Karpas-422 (cell line): ENCODE results near the gene ANKLE1. TPM values are rescaled to one million over a fixed set of nuclear protein-coding genes. Genes with fewer than 3 reads are reported as not detected.
A peak's percentile ranks its signal among the peaks of the same experiment; 100 is the strongest.
"Not testable (repeated sequence)": the region's sequence is repeated elsewhere in the genome, so short reads cannot be mapped to it uniquely, and the experiment has no call there.

Experiments used
- DNase-seq: peaks from one replicate; pipeline ENCODE4 v3.0.0-alpha.2; 2015
- H2AFZ ChIP-seq: fragments of 200-600 bp; sonication (generic); 2 replicates; pipeline ENCODE4 v1.6.1; 2014; ENCODE audit warnings: antibody characterized with exemption, low read length, mixed read lengths
- H3K27ac ChIP-seq: fragments of 200-600 bp; sonication (generic); 2 replicates; pipeline ENCODE4 v1.5.1; 2014; ENCODE audit warnings: mild to moderate bottlenecking, low read length, moderate library complexity
- H3K27me3 ChIP-seq: fragments of 200-600 bp; sonication (generic); 2 replicates; pipeline ENCODE4 v1.6.1; 2014; ENCODE audit warnings: low read length, mixed read lengths
- H3K36me3 ChIP-seq: fragments of 200-600 bp; sonication (generic); 2 replicates; pipeline ENCODE4 v1.6.1; 2014; ENCODE audit warnings: low read length, mixed read lengths; ENCODE audit not compliant: insufficient read depth
- H3K4me1 ChIP-seq: fragments of 200-600 bp; sonication (generic); 2 replicates; pipeline ENCODE4 v1.6.1; 2014; ENCODE audit warnings: mild to moderate bottlenecking, low read length, mixed read lengths
- H3K4me2 ChIP-seq: fragments of 200-600 bp; sonication (generic); 2 replicates; pipeline ENCODE4 v1.6.1; 2014; ENCODE audit warnings: low read length, low read depth, mild to moderate bottlenecking; ENCODE audit not compliant: poor library complexity, severe bottlenecking
- H3K4me3 ChIP-seq: fragments of 200-600 bp; sonication (generic); 2 replicates; pipeline ENCODE4 v1.5.1; 2014; ENCODE audit warnings: mild to moderate bottlenecking, antibody characterized with exemption, low read length, mixed read lengths
- H3K79me2 ChIP-seq: fragments of 200-600 bp; sonication (generic); 2 replicates; pipeline ENCODE4 v1.6.1; 2014; ENCODE audit warnings: mild to moderate bottlenecking, low read length, mixed read lengths
- H3K9ac ChIP-seq: fragments of 200-600 bp; sonication (generic); 2 replicates; pipeline ENCODE4 v1.6.0; 2014; ENCODE audit warnings: low read length
- H3K9me2 ChIP-seq: fragments of 200-600 bp; sonication (generic), shearing (Covaris generic); replicated peaks from 2 replicates; pipeline ENCODE4 v1.6.0; 2014; ENCODE audit warnings: mild to moderate bottlenecking, low read length, moderate library complexity; ENCODE audit not compliant: insufficient read depth
- H3K9me3 ChIP-seq: fragments of 300-700, 200-600 bp; sonication (generic); 2 replicates; pipeline ENCODE4 v1.6.1; 2014; ENCODE audit warnings: low read length, mixed read lengths
- H4K20me1 ChIP-seq: fragments of 200-600 bp; sonication (generic); 2 replicates; pipeline ENCODE4 v1.6.1; 2014; ENCODE audit warnings: mild to moderate bottlenecking, antibody characterized with exemption, low read length, low read depth; ENCODE audit not compliant: insufficient read depth
- total RNA-seq: library from RNA; depleted of rRNA; stranded (reverse); fragments of >200 nt; shearing (Covaris generic); gene quantifications from 2 replicates; pipeline ENCODE4 v1.2.3, GENCODE V29; 2014; ENCODE audit warnings: low replicate concordance

Gene ANKLE1
- total RNA-seq, 1 experiment from 2014 or later = 19.6 TPM

- no peak overlapping the region for H3K4me3 ChIP-seq
- no peak overlapping the region for H2AFZ ChIP-seq
- H3K36me3 ChIP-seq = no peaks in the 10 kb centered on the region; the same call in 1 of the 2 replicates
- DNase-seq = peak; percentile 78
- no peak overlapping the region for H3K4me2 ChIP-seq
- H3K9me3 ChIP-seq = no peaks in the 10 kb centered on the region
- peaks cover 10% of the 10 kb centered on the region for H3K4me1 ChIP-seq
- peaks cover 8% of the 10 kb centered on the region for H3K79me2 ChIP-seq
- no peaks in the 10 kb centered on the region for H3K9me2 ChIP-seq
- H3K9ac ChIP-seq = no peak overlapping the region
- H4K20me1 ChIP-seq = no peaks in the 10 kb centered on the region; the same call in 1 of the 2 replicates
- no peak overlapping the region for H3K27ac ChIP-seq
- no peaks in the 10 kb centered on the region for H3K27me3 ChIP-seq
Measured at GRCh38 chr19:17294051-17294891, 12.6 kb downstream of the ANKLE1 start.

- H3K9ac ChIP-seq, H3K4me1 ChIP-seq, H3K27me3 ChIP-seq, H2AFZ ChIP-seq, H3K9me3 ChIP-seq, H3K4me3 ChIP-seq, H4K20me1 ChIP-seq, H3K9me2 ChIP-seq, H3K36me3 ChIP-seq, H3K27ac ChIP-seq, DNase-seq, H3K79me2 ChIP-seq, H3K4me2 ChIP-seq: not testable (repeated sequence)
Measured at GRCh38 chr19:17295551-17295950, 13.8 kb downstream of the ANKLE1 start.

- no peaks in the 10 kb centered on the region; the same call in 1 of the 2 replicates for H3K36me3 ChIP-seq
- H3K27me3 ChIP-seq = no peaks in the 10 kb centered on the region
- H3K4me2 ChIP-seq = no peak overlapping the region
- DNase-seq = no peak
- no peak overlapping the region for H3K27ac ChIP-seq
- H3K9me3 ChIP-seq = no peaks in the 10 kb centered on the region
- H3K9me2 ChIP-seq = no peaks in the 10 kb centered on the region
- no peak overlapping the region for H2AFZ ChIP-seq
- H4K20me1 ChIP-seq = no peaks in the 10 kb centered on the region; the same call in 1 of the 2 replicates
- peaks cover 8% of the 10 kb centered on the region for H3K79me2 ChIP-seq
- H3K9ac ChIP-seq = no peak overlapping the region
- no peak overlapping the region for H3K4me3 ChIP-seq
- peaks cover 10% of the 10 kb centered on the region for H3K4me1 ChIP-seq
Measured at GRCh38 chr19:17296273-17296672, 14.6 kb downstream of the ANKLE1 start.

DNA sequence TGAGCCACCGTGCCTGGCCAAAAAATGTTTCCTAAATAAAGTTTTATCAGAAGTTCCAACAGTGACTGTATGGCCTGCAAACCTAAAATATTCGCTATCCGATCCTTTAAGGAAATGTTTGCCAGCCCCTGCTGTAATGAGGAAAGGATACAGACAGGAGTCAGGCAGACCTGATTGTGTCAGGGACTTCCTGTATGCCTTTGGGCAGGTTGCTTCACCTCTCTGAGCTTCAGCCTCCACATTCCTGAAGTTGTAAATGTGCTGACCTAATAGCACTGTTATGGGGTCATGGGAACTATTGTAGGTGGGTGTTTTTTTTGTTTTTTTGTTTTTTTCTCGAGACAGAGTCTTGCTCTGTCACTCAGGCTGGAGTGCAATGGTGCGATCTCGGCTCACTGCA, 15.3 kb downstream of the ANKLE1 start:
- H3K4me1 ChIP-seq = peaks cover 10% of the 10 kb centered on the region
- no peaks in the 10 kb centered on the region for H3K27me3 ChIP-seq
- H3K4me2 ChIP-seq = no peak overlapping the region
- H3K9ac ChIP-seq = no peak overlapping the region
- H3K4me3 ChIP-seq = no peak overlapping the region
- H2AFZ ChIP-seq = no peak overlapping the region
- no peaks in the 10 kb centered on the region for H3K9me3 ChIP-seq
- no peak overlapping the region for H3K27ac ChIP-seq
- DNase-seq = no peak
- H4K20me1 ChIP-seq = no peaks in the 10 kb centered on the region; the same call in 1 of the 2 replicates
- no peaks in the 10 kb centered on the region; the same call in 1 of the 2 replicates for H3K36me3 ChIP-seq
- peaks cover 8% of the 10 kb centered on the region for H3K79me2 ChIP-seq
- H3K9me2 ChIP-seq = no peaks in the 10 kb centered on the region

GRCh38 chr19:17300992-17301619, 19.4 kb downstream of the ANKLE1 start:
- Histone ChIP-seq H3K9ac (no peak overlapping the region), H3K9me2 (no peaks in the 10 kb centered on the region), H3K27me3 (no peaks in the 10 kb centered on the region), H3K79me2 (no peaks in the 10 kb centered on the region; the same call in 1 of the 2 replicates), H3K36me3 (no peaks in the 10 kb centered on the region; the same call in 1 of the 2 replicates), H3K4me3 (no peak overlapping the region), H3K4me2 (no peak overlapping the region), H3K4me1 (peaks cover 16% of the 10 kb centered on the region), H3K27ac (no peak overlapping the region), H3K9me3 (no peaks in the 10 kb centered on the region), H4K20me1 (peaks cover 11% of the 10 kb centered on the region; the same call in 1 of the 2 replicates), H2AFZ (no peak overlapping the region)
- no peak for DNase-seq

DNA sequence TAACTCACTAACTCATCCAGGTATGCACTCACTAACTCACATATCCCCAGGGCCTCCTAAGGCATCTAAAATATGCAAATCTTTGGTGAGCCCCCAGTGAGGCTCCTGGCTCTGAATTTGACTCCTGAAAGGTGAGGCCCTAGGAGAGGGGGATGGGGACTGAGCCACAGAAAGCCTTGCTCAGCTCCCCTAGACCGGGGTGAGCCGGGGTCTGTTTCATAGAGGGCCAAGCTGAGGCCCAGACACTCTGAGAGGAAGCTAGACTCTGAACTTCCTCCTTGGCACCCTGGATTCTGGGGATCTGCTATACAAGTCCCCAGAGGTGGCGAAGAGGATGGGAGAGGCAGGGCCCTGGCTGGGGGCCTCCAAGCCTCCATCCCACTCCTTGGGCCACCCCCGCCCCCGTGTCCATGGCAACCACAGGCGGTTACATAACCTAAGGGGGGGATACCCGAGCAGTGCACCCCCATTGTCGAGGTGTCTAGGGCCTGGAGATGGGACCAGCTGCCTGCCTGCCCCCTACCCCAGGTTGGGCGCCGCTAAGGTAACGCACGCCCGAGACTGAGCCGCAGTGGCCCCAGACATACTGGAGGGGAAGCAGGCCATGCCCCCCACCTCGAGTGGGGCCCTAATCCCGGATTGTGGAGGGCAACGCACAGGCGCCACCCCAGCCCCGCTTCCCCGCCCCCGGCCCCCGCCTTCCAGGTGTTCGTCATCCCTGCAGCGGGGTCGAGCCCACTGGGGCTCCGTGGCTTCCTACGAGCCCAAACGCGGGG, 20.9 kb downstream of the ANKLE1 start:
- Histone ChIP-seq H3K27me3 (no peaks in the 10 kb centered on the region), H3K79me2 (peaks cover 6% of the 10 kb centered on the region), H3K4me3 (peak overlapping the region; percentile 43; the same call in 1 of the 2 replicates), H3K4me2 (peak overlapping the region; percentile 37), H2AFZ (no peak overlapping the region), H3K9me3 (no peaks in the 10 kb centered on the region), H3K9ac (peak overlapping the region; percentile 4; the same call in 1 of the 2 replicates), H4K20me1 (peaks cover 11% of the 10 kb centered on the region; the same call in 1 of the 2 replicates), H3K9me2 (no peaks in the 10 kb centered on the region), H3K36me3 (no peaks in the 10 kb centered on the region; the same call in 1 of the 2 replicates), H3K27ac (peak overlapping the region; percentile 10; the same call in 1 of the 2 replicates), H3K4me1 (peaks cover 24% of the 10 kb centered on the region)
- peak; percentile 67 for DNase-seq

- peaks cover 24% of the 10 kb centered on the region for H3K4me1 ChIP-seq
- H3K9me3 ChIP-seq = no peaks in the 10 kb centered on the region
- H3K9me2 ChIP-seq = no peaks in the 10 kb centered on the region
- H3K4me3 ChIP-seq = peak within 1 kb of the TSS; percentile 43; the same call in 1 of the 2 replicates
- peak within 1 kb of the TSS; percentile 4; the same call in 1 of the 2 replicates for H3K9ac ChIP-seq
- peak; percentile 94 for DNase-seq
- peaks cover 6% of the 10 kb centered on the region; the same call in 1 of the 2 replicates for H3K79me2 ChIP-seq
- peak within 1 kb of the TSS; percentile 10; the same call in 1 of the 2 replicates for H3K27ac ChIP-seq
- H3K36me3 ChIP-seq = no peaks in the 10 kb centered on the region
- H3K4me2 ChIP-seq = peak within 1 kb of the TSS; percentile 37
- peaks cover 11% of the 10 kb centered on the region; the same call in 1 of the 2 replicates for H4K20me1 ChIP-seq
- no peaks in the 10 kb centered on the region for H3K27me3 ChIP-seq
- H2AFZ ChIP-seq = no peak within 1 kb of the TSS
Measured at GRCh38 chr19:17303167-17303939, 21.7 kb downstream of the ANKLE1 start, which contains the start of gene ABHD8. TSS of gene ABHD8 (minus strand) at chr19:17303425. CDS start at chr19:17301616, 1,809 bp downstream.
